Effector memory CD4-positive, alpha-beta T cell (primary cell): ENCODE results near the gene GPC6.

Experiments
- DNase-seq, 3 donors: peaks; one replicate each; pipeline ENCODE4 v3.0.0-alpha.2; 2020
- H3K27ac ChIP-seq: 2 replicates; pipeline ENCODE4 v1.7.0; 2013; ENCODE audit warnings: mild to moderate bottlenecking, low read length, moderate library complexity; ENCODE audit not compliant: insufficient read depth, poor library complexity, severe bottlenecking
- H3K27me3 ChIP-seq: replicated peaks from 2 replicates; pipeline ENCODE4 v1.7.0; 2013; ENCODE audit warnings: mild to moderate bottlenecking, low read length; ENCODE audit not compliant: insufficient read depth, control insufficient read depth, poor library complexity, severe bottlenecking
- H3K36me3 ChIP-seq: 2 replicates; pipeline ENCODE4 v1.7.0; 2013; ENCODE audit warnings: mild to moderate bottlenecking, low read length, moderate library complexity; ENCODE audit not compliant: control insufficient read depth, insufficient read depth
- H3K4me1 ChIP-seq: 2 replicates; pipeline ENCODE4 v1.7.0; 2013; ENCODE audit warnings: low read length, mild to moderate bottlenecking; ENCODE audit not compliant: control insufficient read depth, insufficient read depth, poor library complexity, severe bottlenecking
- H3K4me3 ChIP-seq: 2 replicates; pipeline ENCODE4 v1.7.0; 2013; ENCODE audit warnings: low read length, low read depth, mild to moderate bottlenecking; ENCODE audit not compliant: insufficient read depth, poor library complexity, severe bottlenecking
- H3K9me3 ChIP-seq: 2 replicates; pipeline ENCODE4 v1.7.0; 2013; ENCODE audit warnings: mild to moderate bottlenecking, low read length, moderate library complexity; ENCODE audit not compliant: control insufficient read depth

Gene GPC6

GRCh38 chr13:94234738-94235137, 1008.1 kb downstream of the GPC6 start:
- Histone ChIP-seq H3K4me1 (peaks cover 3% of the 10 kb centered on the region), H3K27me3 (no peaks in the 10 kb centered on the region), H3K36me3 (no peaks in the 10 kb centered on the region), H3K9me3 (no peaks in the 10 kb centered on the region), H3K27ac (no peak overlapping the region), H3K4me3 (no peak overlapping the region)
- DNase-seq: no peak

GRCh38 chr13:94236132-94236531, 1009.5 kb downstream of the GPC6 start:
- Histone ChIP-seq H3K27me3 (no peaks in the 10 kb centered on the region), H3K9me3 (no peaks in the 10 kb centered on the region), H3K4me1 (peaks cover 3% of the 10 kb centered on the region), H3K27ac (no peak overlapping the region), H3K4me3 (no peak overlapping the region), H3K36me3 (no peaks in the 10 kb centered on the region)
- no peak for DNase-seq

GRCh38 chr13:94236872-94237271, 1010.3 kb downstream of the GPC6 start:
- Histone ChIP-seq H3K4me3 (no peak overlapping the region), H3K27me3 (no peaks in the 10 kb centered on the region), H3K9me3 (no peaks in the 10 kb centered on the region), H3K27ac (no peak overlapping the region), H3K4me1 (peaks cover 3% of the 10 kb centered on the region), H3K36me3 (no peaks in the 10 kb centered on the region)
- DNase-seq: no peak

DNA sequence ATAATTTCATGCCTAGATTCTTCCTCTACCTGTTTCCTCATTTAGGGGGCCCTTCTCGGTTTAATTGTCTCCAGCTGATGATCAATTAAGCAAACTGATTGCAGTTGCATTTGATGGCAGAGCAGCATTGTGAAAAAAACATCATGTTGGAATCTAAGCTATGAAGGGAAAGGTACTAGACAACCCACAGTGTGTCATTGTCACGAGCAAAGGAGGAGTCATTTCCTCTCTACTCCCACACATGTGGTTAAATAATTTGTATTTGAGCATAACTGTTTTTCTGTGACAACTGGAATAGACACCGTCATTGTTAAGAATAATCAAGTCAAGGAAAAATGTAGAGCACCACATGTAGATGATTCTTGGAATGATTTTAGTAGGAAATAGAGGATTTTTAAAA, 1012.5 kb downstream of the GPC6 start:
- Histone ChIP-seq H3K9me3 (no peaks in the 10 kb centered on the region), H3K27me3 (no peaks in the 10 kb centered on the region), H3K27ac (no peak overlapping the region), H3K36me3 (no peaks in the 10 kb centered on the region), H3K4me1 (peaks cover 3% of the 10 kb centered on the region), H3K4me3 (no peak overlapping the region)
- no peak for DNase-seq

GRCh38 chr13:94242554-94242953, 1015.9 kb downstream of the GPC6 start:
- Histone ChIP-seq H3K36me3 (no peaks in the 10 kb centered on the region), H3K27ac (no peak overlapping the region), H3K27me3 (no peaks in the 10 kb centered on the region), H3K9me3 (no peaks in the 10 kb centered on the region), H3K4me1 (no peaks in the 10 kb centered on the region), H3K4me3 (no peak overlapping the region)
- DNase-seq: no peak

DNA sequence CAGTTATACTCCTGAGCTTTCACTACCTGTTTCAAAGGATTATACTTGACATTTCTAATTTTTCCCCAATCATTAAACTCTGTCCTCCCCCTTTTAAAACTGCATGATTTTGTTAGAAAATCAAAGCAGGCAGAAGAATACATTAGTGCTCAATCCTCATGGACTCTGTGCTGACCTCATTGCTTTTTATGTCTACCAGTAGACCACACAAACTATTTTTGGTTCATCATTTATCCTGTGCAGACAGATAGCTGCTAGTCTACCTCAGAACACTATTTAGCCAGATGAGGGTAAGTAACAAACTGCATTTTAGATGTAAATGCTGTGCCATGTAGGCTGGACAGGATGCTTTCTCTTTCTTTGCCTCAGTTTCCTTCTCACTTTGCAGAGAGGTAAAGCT, 1016.9 kb downstream of the GPC6 start:
- Histone ChIP-seq H3K9me3 (no peaks in the 10 kb centered on the region), H3K36me3 (no peaks in the 10 kb centered on the region), H3K27me3 (no peaks in the 10 kb centered on the region), H3K4me1 (no peaks in the 10 kb centered on the region), H3K27ac (no peak overlapping the region), H3K4me3 (no peak overlapping the region)
- no peak for DNase-seq

DNA sequence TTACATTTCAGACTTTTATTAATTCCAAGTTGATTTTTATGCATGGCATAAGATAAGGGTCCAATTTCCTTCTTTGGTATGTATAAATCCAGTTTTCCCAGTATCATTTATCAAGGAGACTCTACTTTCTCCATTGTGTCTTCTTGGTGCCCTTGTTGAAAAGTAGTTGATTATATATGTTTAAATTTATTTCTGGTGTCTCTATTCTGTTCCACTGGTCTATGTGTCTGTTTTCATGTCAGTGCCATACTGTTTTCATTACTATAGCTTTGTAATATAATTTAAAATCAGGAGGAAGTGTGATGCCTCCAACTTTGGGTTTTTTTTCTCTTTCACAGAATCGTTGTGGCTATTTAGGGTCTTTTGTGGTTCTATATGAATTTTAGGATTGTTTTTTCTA, 1019.9 kb downstream of the GPC6 start:
- Histone ChIP-seq H3K9me3 (no peaks in the 10 kb centered on the region), H3K36me3 (no peaks in the 10 kb centered on the region), H3K27me3 (no peaks in the 10 kb centered on the region), H3K27ac (no peak overlapping the region), H3K4me3 (no peak overlapping the region), H3K4me1 (no peaks in the 10 kb centered on the region)
- DNase-seq: no peak

DNA sequence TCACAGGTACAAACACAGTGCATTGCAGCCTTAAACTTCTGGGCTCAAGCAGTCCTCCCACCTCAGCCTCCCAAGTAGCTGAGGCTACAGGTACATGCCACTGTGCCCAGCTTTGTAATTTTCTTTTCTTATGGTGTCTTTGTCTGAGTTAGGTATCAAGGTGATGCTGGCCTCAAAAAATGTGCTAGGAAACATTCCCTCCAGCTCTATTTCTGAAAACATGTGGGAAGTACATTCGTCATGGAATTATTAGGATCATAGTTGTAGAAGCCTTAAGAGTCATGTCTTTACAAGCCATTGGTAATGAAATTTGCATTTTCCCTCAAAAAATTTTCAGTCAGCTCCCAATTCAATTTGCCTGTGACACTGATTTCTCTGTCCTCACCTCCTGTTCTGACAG, 1021.3 kb downstream of the GPC6 start:
- Histone ChIP-seq H3K27ac (no peak overlapping the region), H3K4me1 (no peaks in the 10 kb centered on the region), H3K36me3 (no peaks in the 10 kb centered on the region), H3K27me3 (no peaks in the 10 kb centered on the region), H3K4me3 (no peak overlapping the region), H3K9me3 (no peaks in the 10 kb centered on the region)
- DNase-seq: no peak

DNA sequence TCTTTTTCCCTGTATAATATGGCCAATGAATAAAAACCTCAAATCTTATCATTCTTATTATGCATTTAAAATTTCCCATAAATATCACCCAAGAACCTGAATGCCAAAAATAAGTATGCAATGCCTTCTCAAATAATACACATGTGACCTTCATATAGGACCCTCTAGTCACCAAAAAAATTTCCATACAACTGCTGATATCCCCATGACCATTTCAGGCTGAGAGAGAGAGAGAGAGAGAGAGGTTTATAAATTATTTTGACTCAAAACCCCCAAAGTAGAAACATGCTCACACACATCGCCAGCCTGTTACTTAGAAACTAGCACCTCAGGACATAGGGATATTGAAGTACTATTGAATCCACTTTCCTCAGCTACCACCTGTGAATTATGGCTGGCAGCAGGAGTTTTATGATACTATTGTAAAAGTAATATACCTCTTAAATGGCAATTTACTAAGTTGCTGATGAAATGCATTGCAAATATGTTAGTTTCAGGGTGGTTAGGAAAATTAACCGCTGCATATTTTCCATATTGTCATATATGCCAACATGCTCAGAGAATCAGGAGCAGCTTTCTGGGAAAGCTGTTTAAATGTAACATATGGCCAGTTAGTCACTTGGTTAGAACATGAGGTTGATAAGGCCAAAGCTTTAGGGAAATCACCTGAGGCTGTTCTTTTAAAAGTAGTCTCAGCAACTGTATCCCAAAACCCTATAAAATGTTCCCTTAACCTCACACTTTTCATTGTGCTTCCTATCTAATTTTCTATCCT, 1022.0 kb downstream of the GPC6 start:
- Histone ChIP-seq H3K36me3 (no peaks in the 10 kb centered on the region), H3K27ac (no peak overlapping the region), H3K27me3 (no peaks in the 10 kb centered on the region), H3K4me1 (no peaks in the 10 kb centered on the region), H3K9me3 (no peaks in the 10 kb centered on the region), H3K4me3 (no peak overlapping the region)
- DNase-seq: no peak

GRCh38 chr13:94249512-94249911, 1022.9 kb downstream of the GPC6 start:
- no peaks in the 10 kb centered on the region for H3K27me3 ChIP-seq
- H3K4me3 ChIP-seq: no peak overlapping the region
- no peaks in the 10 kb centered on the region for H3K9me3 ChIP-seq
- DNase-seq: no peak
- no peaks in the 10 kb centered on the region for H3K4me1 ChIP-seq
- H3K36me3 ChIP-seq: no peaks in the 10 kb centered on the region
- H3K27ac ChIP-seq: no peak overlapping the region
